Heart right ventricle (tissue), 16 donors: Measurements from ENCODE around the gene FILIP1L. TPM values are rescaled to one million over a fixed set of nuclear protein-coding genes. Genes with fewer than 3 reads are reported as not detected.
A peak's percentile ranks its signal among the peaks of the same experiment; 100 is the strongest.
"Not testable (repeated sequence)": the region's sequence is repeated elsewhere in the genome, so short reads cannot be mapped to it uniquely, and the experiment has no call there.

Experiments
- ATAC-seq, 8 donors: fragments of 200-7000 bp; cut with Tn5 transposase; one replicate each; pipeline ENCODE4 v1.9.1; 2020; ENCODE audit warnings: mild to moderate bottlenecking in 8 of 8, moderate library complexity in 8 of 8, moderate number of reproducible peaks in 1 of 8
- DNase-seq, 2 donors: peaks; one replicate each; pipeline ENCODE4 v3.0.0-alpha.2; 2020
- H3K27ac ChIP-seq, 10 donors: fragments of 200-600 bp; sonication (generic) in 2 of 10; one replicate each; pipeline versions ENCODE4 v1.5.0 to v1.8.0; 2020 to 2022; ENCODE audit warnings: mild to moderate bottlenecking in 3 of 10
- H3K27me3 ChIP-seq, 7 donors: fragments of 200-600 bp; one replicate each; pipeline ENCODE4 v1.8.0; 2021 to 2022; ENCODE audit warnings: mild to moderate bottlenecking in 2 of 7
- H3K36me3 ChIP-seq, 9 donors: fragments of 200-600 bp; sonication (generic) in 1 of 9; one replicate each; pipeline versions ENCODE4 v1.5.0 to v1.8.0; 2020 to 2022; ENCODE audit warnings: mild to moderate bottlenecking in 2 of 9
- H3K4me1 ChIP-seq, 9 donors: fragments of 200-600 bp; sonication (generic) in 1 of 9; one replicate each; pipeline versions ENCODE4 v1.5.0 to v1.8.0; 2020 to 2022; ENCODE audit warnings: mild to moderate bottlenecking in 4 of 9
- H3K4me3 ChIP-seq, 10 donors: fragments of 200-600 bp; sonication (generic) in 2 of 10; one replicate each; pipeline versions ENCODE4 v1.5.0 to v1.8.0; 2020 to 2022; ENCODE audit warnings: mild to moderate bottlenecking in 7 of 10, moderate library complexity in 2 of 10
- H3K9me3 ChIP-seq, 11 donors: fragments of 200-600 bp in 10 of 11; sonication (generic) in 2 of 11; one replicate each; pipeline versions ENCODE4 v1.5.0 to v1.8.0; 2013 to 2022; ENCODE audit warnings: mild to moderate bottlenecking in 2 of 11, control low read depth in 1 of 11, moderate library complexity in 1 of 11
- CTCF ChIP-seq, 9 donors: fragments of 200-600 bp; sonication (generic) in 2 of 9; IDR thresholded peaks; one replicate each; pipeline versions ENCODE4 v1.5.0 to v1.8.0; 2021 to 2022; ENCODE audit warnings: antibody characterized with exemption in 9 of 9, mild to moderate bottlenecking in 5 of 9, moderate library complexity in 1 of 9
- WGBS, 2 donors: extraction: QIAGEN DNeasy Blood & Tissue Kit; methylation state at CpG; one replicate each; pipeline ENCODE4 v1.1.7; 2013; ENCODE audit warnings: inconsistent platforms in 1 of 2; 5-methylcytosine and 5-hydroxymethylcytosine counted together
- intact Hi-C, 10 donors: fragments of 100-400 bp; cut with DNase I; formaldehyde crosslinking; loops; one replicate each; pipeline versions ENCODE4 v1.11.1 to v1.14.2; 2022
- polyA plus RNA-seq, 2 donors: library from polyadenylated mRNA; stranded (reverse); fragments of 200-250 nt; gene quantifications; one replicate each; pipeline ENCODE4 v1.2.3, GENCODE V29; 2013
- total RNA-seq, 10 donors: library from RNA; stranded (reverse); fragmentation: NEBNext Ultra II Directional in 3 of 10; extraction: Animal tissue kit (Norgen Biotek cat#: 25700) in 3 of 10; gene quantifications; one replicate each; pipeline versions ENCODE4 v1.2.1 to v1.2.4, GENCODE V29; 2021 to 2023
- donor health status: Arrhythmogenic right ventricular cardiomyopathy.
- donor health status: ischemic (EF 13 %, LVEDD 7.1; RV severe dilation, severe dysfunction).
- donor health status: healthy with polysubstance abuse.
- donor health status: DM: no; HTN: yes; CAD: no.
- donor health status: DM: no; HTN: no; CAD: no.
- donor health status: ischemic (EF 25% LVEDD 6.9; RV normal size, moderate dysfunction).
- donor health status: ischemic (EF 25% LVEDD 5.7; RV mildly dilated, moderate dysfunction).
- donor health status: healthy.
- donor health status: DM: yes; HTN: yes; CAD: no.
- donor health status: Ischemic cardiomyopathy.
- donor health status: ischemic (EF 35%, LVEDD 5.7; RV mildly dilated, moderate dysfunction).
- donor health status: nonischemic (EF 11% LVEDD 7.7; RV severe dilation, severe dysfunction).
- donor health status: DM: yes; HTN: yes; CAD: no.
- donor health status: PGD.
- donor health status: ischemic (EF 29% LVEDD 5.4; RV normal size, mild dysfunction).
- donor health status: nonischemic (EF 23%, LVEDD 6.1; RV moderate dilation, normal function).

The FILIP1L gene
- total and polyA plus RNA-seq, 12 donors = 15.9 to 134 (median 64.3) TPM

GRCh38 chr3:100057716-100058575 is 56.4 kb downstream of the FILIP1L start:
- ATAC-seq (peak in 7 of 8 donors; percentile 27 to 77 (median 69)), DNase-seq (no peak)
- WGBS, 2 donors = 81 to 84% methylated on average over 8 of the region's 8 CpGs
- peaks cover 0 to 36% (median 16%) of the 10 kb centered on the region in 9 donors for H3K4me1 ChIP-seq
- H3K9me3 ChIP-seq = no peaks in the 10 kb centered on the region
- intact Hi-C loops = loop anchor here in 3 of 10 donors (5.0 to 10.0 kb wide), 2 partner anchors 211 to 213 kb away; no protein-coding TSS in a partner anchor
- H3K4me3 ChIP-seq = no peak overlapping the region
- H3K36me3 ChIP-seq = no peaks in the 10 kb centered on the region
- TF ChIP-seq CTCF (IDR thresholded peaks at IDR 0.05) = peak in 3 of 9 donors; percentile 31 to 49 (median 43)
- no peaks in the 10 kb centered on the region for H3K27me3 ChIP-seq
- H3K27ac ChIP-seq = no peak overlapping the region

- no peaks in the 10 kb centered on the region for H3K27me3 ChIP-seq
- no peaks in the 10 kb centered on the region for H3K9me3 ChIP-seq
- DNase-seq (no peak), ATAC-seq (no peak)
- peaks cover 0 to 18% (median 0%) of the 10 kb centered on the region in 9 donors for H3K4me1 ChIP-seq
- whole genome bisulfite sequencing, 2 donors = 93 to 94% methylated on average over 6 of the region's 6 CpGs
- H3K27ac ChIP-seq = no peak overlapping the region
- intact Hi-C loops = loop anchor here in 1 of 10 donors (10.0 kb wide), 1 partner anchor 209 kb away; no protein-coding TSS in a partner anchor
- TF ChIP-seq CTCF (IDR thresholded peaks at IDR 0.05) = no peak
- H3K4me3 ChIP-seq = no peak overlapping the region
- H3K36me3 ChIP-seq = no peaks in the 10 kb centered on the region
Measured at GRCh38 chr3:100053951-100054620, 60.2 kb downstream of the FILIP1L start.

GRCh38 chr3:100051513-100051912 is 62.8 kb downstream of the FILIP1L start:
- 90 to 96% methylated on average over 3 of the region's 3 CpGs for WGBS, 2 donors

GRCh38 chr3:100048248-100048647 is 66.1 kb downstream of the FILIP1L start:
- no peaks in the 10 kb centered on the region for H3K27me3 ChIP-seq
- intact Hi-C loops = loop anchor here in 4 of 10 donors (5.0 to 10.0 kb wide), 2 partner anchors 121 to 173 kb away; no protein-coding TSS in a partner anchor
- no peak for DNase-seq
- peaks cover 3 to 55% (median 32%) of the 10 kb centered on the region in 9 donors for H3K4me1 ChIP-seq
- no peak overlapping the region for H3K4me3 ChIP-seq
- no peak for TF ChIP-seq CTCF (IDR thresholded peaks at IDR 0.05)
- peak overlapping the region in 8 of 10 donors; percentile 42 to 91 (median 79) for H3K27ac ChIP-seq
- peak in 1 of 8 donors; percentile 32 for ATAC-seq
- no peaks in the 10 kb centered on the region for H3K9me3 ChIP-seq
- 90 to 95% methylated on average over 3 of the region's 3 CpGs for WGBS, 2 donors
- no peaks in the 10 kb centered on the region for H3K36me3 ChIP-seq

More at GRCh38 chr3:100051513-100051912, 62.8 kb downstream of the FILIP1L start:
- H3K27ac ChIP-seq, ATAC-seq, H3K4me3 ChIP-seq, DNase-seq, H3K27me3 ChIP-seq, H3K36me3 ChIP-seq, H3K9me3 ChIP-seq: not testable (repeated sequence)
- intact Hi-C loops = loop anchor here in 1 of 10 donors (10.0 kb wide), 1 partner anchor 207 kb away; no protein-coding TSS in a partner anchor
- H3K4me1 ChIP-seq = peaks cover 0 to 28% (median 18%) of the 10 kb centered on the region in 9 donors
